AG08396 (cell line): ENCODE data around the gene RBM19.

Source experiments
- DNase-seq: peaks from one replicate; pipeline ENCODE4 v3.0.0; 2012; ENCODE audit warnings: low spot score, mixed read lengths

RBM19 gene

DNA sequence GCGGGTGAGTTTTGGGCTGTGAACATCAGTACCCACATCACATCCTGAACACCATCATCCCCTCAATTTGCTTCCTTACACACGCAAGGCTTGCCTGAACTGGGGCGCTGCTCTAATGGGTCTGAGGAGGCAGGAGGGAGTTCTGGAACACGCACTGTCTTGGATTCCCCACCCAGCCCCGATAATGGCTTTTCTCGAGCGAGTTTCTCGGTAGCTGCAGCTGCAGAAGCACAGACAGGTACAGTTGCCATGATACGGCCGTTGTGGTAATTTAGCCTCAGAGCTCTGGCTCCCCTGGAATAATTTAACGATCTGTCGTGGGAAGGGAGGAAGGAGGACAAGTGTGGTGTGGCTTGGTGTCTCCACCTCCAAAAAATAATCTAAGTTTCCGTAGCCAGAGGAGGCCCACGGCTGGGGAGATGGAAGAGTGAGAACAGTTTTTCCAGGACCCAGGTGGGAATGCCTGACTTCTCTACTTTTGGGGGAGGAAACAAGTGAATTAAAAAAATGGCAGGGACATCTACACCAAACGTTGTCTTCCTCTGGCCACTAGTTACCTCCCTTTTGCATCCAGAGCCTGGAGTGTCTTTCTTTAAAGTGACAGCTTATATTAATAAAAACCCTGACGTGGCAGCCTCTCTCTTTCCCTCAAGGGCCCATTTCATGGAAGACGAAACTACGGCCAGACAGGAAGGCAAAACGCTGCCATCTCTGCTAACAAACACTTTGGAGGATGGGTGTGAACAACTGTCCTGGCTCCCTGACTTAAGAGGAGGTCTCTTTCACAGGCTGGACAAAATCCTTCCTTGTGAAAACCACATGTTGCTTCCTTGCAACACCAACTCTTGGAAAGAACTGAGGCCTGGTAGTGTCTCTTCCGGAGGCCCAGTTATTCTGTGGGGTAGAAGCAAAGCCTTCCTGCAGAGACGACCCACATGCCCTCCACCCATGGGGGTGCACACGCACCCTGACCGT lies 84.8 kb downstream of the RBM19 start:
- no peak for DNase-seq

DNA sequence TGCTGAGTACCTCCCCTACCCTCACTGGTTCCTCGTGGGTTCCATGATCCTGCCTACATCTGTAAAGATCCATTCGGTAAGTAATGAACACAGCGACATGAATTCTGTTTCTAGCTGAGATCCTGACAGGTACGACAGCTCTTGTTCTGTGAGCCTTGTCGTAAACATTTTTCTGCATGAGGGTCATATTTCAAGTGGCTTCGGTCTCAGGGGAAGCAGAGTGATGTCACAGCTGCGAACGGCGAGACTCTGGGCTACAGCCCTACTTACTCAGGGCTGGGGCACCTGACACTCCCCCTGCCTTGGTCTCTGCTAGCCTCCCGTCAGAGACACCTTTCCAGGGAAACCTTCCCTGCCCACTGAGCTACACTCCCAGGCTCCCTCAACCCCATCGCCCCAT lies 85.8 kb downstream of the RBM19 start:
- no peak for DNase-seq

- no peak for DNase-seq
Observed at GRCh38 chr12:113879658-113880057, 86.5 kb downstream of the RBM19 start.

- no peak for DNase-seq
Observed at GRCh38 chr12:113877607-113878006, 88.5 kb downstream of the RBM19 start.

GRCh38 chr12:113876160-113876559 lies 90.0 kb downstream of the RBM19 start:
- no peak for DNase-seq

DNA sequence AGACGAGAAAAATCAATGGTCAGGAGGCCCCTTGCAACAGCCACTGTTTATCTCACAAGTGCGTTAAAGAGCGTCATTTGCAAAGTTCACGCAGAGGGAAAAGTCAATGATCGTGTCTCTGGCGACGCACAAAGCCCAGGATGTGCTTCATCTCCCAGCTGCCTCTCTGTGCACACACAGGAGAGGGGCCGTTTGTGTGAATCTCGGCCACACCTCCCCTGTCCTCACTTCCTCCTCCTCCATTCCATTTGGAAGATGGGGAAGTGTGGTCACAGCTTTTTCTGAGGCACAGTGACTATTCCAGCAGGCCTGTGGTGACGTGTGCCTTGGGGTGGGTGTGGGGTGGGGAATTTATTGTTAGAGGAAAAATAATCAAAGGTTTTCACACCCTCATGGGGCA lies 90.4 kb downstream of the RBM19 start:
- no peak for DNase-seq

DNA sequence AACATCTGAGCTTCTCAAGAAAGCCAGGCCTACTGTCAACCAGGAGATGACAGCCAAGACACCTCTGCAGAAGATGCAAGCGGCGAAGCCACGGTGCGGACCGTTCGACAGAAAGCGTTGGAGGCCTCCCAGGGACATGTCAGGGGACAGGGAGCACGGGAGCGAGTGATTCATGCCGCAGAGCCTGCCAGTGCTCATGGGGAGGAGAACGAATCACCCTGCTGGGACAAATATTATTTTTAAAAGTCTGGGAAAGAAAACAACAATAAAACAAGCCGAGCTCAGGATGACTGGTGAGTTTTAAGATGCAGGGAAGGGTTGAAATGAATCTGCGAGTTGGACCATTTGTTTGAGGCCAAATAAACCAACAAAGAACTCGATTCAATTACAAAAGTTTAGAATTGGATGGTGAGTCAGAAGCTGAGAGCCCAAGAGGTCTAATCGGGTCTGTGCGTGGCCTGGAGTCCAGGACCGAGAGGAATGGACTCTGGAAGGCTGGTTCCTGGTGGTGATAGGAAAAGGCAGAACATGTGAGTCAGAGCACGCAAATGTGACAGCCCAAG lies 91.0 kb downstream of the RBM19 start:
- peak; percentile 79 for DNase-seq

- no peak for DNase-seq
Observed at GRCh38 chr12:113874326-113874725, 91.8 kb downstream of the RBM19 start.

- DNase-seq = no peak
Observed at GRCh38 chr12:113873740-113874139, 92.4 kb downstream of the RBM19 start.

- no peak for DNase-seq
Observed at GRCh38 chr12:113870890-113871289, 95.2 kb downstream of the RBM19 start.

GRCh38 chr12:113870035-113870434 lies 96.1 kb downstream of the RBM19 start:
- no peak for DNase-seq

- DNase-seq = no peak
Observed at GRCh38 chr12:113868365-113868764, 97.8 kb downstream of the RBM19 start.

GRCh38 chr12:113867258-113867657 lies 98.9 kb downstream of the RBM19 start:
- peak; percentile 58 for DNase-seq

GRCh38 chr12:113866496-113866895 lies 99.6 kb downstream of the RBM19 start:
- no peak for DNase-seq

DNA sequence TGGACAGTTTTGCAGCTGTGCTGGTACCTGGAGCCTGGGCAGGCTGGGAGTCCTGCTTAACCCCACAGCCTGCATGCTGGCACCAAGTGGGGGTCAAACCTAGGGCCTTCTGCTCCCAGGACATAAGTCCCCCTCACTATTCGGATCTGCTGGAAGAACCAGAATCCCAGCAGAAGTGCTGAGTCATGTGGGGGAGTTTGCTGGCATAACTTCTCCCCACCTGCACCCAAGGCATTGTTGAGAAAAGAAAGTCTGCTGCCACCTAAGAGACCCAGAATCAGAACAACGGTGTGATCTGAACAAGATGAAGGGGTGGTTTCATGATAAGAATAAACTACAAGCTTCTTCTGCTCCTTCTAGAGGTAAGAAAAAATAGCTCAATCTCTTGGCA lies 102.7 kb downstream of the RBM19 start:
- DNase-seq = no peak

- peak; percentile 41 for DNase-seq
Observed at GRCh38 chr12:113862590-113863454, 103.3 kb downstream of the RBM19 start.

- DNase-seq = no peak
Observed at GRCh38 chr12:113861708-113862312, 104.3 kb downstream of the RBM19 start.

GRCh38 chr12:113860950-113861349 lies 105.2 kb downstream of the RBM19 start:
- DNase-seq = peak; percentile 63

DNA sequence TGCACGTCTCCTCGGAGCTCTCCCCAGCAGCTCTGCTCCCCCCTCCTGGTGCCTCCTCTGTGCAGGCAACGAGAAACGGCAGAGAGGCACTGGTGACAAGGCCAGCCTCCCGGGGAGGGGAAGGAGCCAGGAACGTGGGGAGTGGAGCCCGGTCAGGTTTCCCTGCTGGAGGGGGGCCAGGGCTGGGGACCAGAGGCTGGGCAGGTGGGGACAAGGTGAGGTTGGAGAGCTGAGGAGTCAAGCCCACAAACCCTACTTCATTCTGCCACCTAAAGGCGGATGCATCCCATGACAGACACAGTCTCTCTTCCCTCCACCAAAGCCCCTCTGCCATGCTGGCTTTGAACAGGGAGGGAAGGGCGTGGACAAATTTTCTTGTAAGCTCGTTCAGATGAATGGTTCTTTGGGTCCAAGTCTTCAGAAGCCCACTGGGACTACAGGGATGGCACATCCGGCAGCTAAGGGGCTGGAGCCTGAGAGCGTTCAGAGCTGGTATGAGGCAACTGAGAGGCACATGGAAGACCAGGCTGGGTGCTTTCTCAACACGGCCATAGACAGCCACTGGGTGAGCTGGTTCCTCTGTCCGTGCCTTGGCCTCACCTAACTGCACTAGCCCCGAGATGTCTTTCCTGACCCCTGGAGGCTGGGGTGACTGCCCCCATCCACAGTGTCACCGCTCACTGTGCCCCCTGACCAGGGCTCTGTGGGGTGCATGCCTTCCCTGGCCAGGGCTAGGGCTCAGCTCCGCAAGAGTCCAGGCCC lies 105.9 kb downstream of the RBM19 start:
- no peak for DNase-seq

- no peak for DNase-seq
Observed at GRCh38 chr12:113858841-113859386, 107.2 kb downstream of the RBM19 start.

DNA sequence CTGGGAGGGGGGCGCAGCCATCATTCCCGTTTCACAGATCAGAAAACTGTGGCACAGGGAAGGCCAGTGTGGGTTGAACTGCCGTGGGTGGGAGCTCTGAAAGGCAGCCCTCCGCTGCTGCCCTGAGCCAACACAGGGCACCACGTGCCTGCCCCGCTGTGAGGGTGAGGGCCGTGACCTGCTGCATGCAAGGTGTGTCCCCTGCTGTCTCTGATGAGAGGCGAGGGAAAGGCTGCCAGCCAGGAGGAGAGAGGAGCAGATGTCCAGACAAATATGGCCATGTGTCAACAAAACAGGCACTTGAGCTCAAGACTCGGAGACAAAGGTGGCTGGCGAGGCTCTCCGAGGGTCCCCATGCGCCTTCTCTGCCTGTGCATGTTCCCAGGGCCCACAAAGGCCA lies 108.8 kb downstream of the RBM19 start:
- DNase-seq = no peak
